HG03175 (cell line): ENCODE measurements around the gene LNPEP.

Experiments
- ATAC-seq: cut with Tn5 transposase; IDR thresholded peaks from one replicate; pipeline ENCODE4 v1.9.1; 2021; ENCODE audit warnings: mild to moderate bottlenecking, moderate library complexity; ENCODE audit not compliant: unreplicated experiment

LNPEP gene

GRCh38 chr5:96994493-96994892 is 58.6 kb downstream of the LNPEP start:
- no peak for ATAC-seq

GRCh38 chr5:96995419-96995818 is 59.5 kb downstream of the LNPEP start:
- ATAC-seq: no peak

GRCh38 chr5:96997265-96997859 is 61.5 kb downstream of the LNPEP start:
- ATAC-seq: peak; percentile 87

GRCh38 chr5:96999856-97000255 is 64.0 kb downstream of the LNPEP start:
- ATAC-seq: no peak

GRCh38 chr5:97000391-97000790 is 64.5 kb downstream of the LNPEP start:
- no peak for ATAC-seq

GRCh38 chr5:97002983-97003382 is 67.1 kb downstream of the LNPEP start:
- no peak for ATAC-seq

GRCh38 chr5:97004423-97005060 is 68.7 kb downstream of the LNPEP start:
- ATAC-seq: no peak

- no peak for ATAC-seq
Measured at GRCh38 chr5:97006454-97007060, 70.7 kb downstream of the LNPEP start.

GRCh38 chr5:97009212-97009898 is 73.5 kb downstream of the LNPEP start:
- ATAC-seq: peak; percentile 80

GRCh38 chr5:97009921-97010320 is 74.0 kb downstream of the LNPEP start:
- ATAC-seq: no peak

- no peak for ATAC-seq
Measured at GRCh38 chr5:97010606-97011005, 74.7 kb downstream of the LNPEP start.

GRCh38 chr5:97011567-97011966 is 75.7 kb downstream of the LNPEP start:
- no peak for ATAC-seq

- ATAC-seq: no peak
Measured at GRCh38 chr5:97019435-97020117, 83.7 kb downstream of the LNPEP start.

GRCh38 chr5:97021416-97021815 is 85.5 kb downstream of the LNPEP start:
- no peak for ATAC-seq

- ATAC-seq: peak; percentile 71
Measured at GRCh38 chr5:97022898-97023297, 87.0 kb downstream of the LNPEP start.

- ATAC-seq: no peak
Measured at GRCh38 chr5:97026721-97027120, 90.8 kb downstream of the LNPEP start.

GRCh38 chr5:97037819-97038218 is 101.9 kb downstream of the LNPEP start:
- ATAC-seq: no peak

GRCh38 chr5:97041239-97041638 is 105.4 kb downstream of the LNPEP start:
- ATAC-seq: no peak

GRCh38 chr5:97042996-97043395 is 107.1 kb downstream of the LNPEP start:
- no peak for ATAC-seq

GRCh38 chr5:97043511-97043910 is 107.6 kb downstream of the LNPEP start:
- no peak for ATAC-seq

GRCh38 chr5:97044052-97044451 is 108.2 kb downstream of the LNPEP start:
- no peak for ATAC-seq
